ENCODE data around the gene SEMA5A. TPM values are rescaled to one million over a fixed set of nuclear protein-coding genes. Genes with fewer than 3 reads are reported as not detected.

Gene SEMA5A
- total and polyA plus RNA-seq, 7 experiments from 2014 or later = 0.25 to 0.98 (median 0.46) TPM; not detected in 1

DNA sequence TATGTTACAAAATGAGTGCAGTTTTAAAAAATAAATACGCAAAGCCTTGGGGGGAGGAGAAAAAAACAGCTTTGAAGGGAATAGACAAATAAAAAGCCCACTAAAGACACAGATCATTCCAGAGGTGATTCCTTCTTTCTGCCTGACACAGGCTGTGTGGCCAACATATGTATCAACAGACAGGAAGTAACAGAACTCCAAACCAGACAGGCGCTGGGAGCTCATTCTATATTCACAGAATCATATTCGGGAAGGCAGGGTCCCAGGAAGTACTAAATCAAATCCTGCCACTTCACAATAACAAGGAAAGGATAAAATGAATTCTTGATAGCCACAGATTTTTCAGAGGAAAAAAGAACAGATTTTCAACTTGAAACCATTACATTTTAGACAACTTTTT is 62.1 kb downstream of the SEMA5A start:
- H3K4me1 Mint-ChIP-seq = no peaks in the 10 kb centered on the region
- no peaks in the 10 kb centered on the region for H3K4me1 ChIP-seq (ENCODE audit: control insufficient read depth in 2 of 2, insufficient read depth in 2 of 2, low read length in 2 of 2)
- no peak overlapping the region for H3K4me3 ChIP-seq (ENCODE audit: low read length)
- no peaks in the 10 kb centered on the region for H3K36me3 ChIP-seq (ENCODE audit: control insufficient read depth in 2 of 3, insufficient read depth in 3 of 3, low read length in 3 of 3)
- H3K36me3 Mint-ChIP-seq = peaks cover 0 to 5% (median 0%) of the 10 kb centered on the region in 5 donors
- ChIA-PET POLR2A (no interaction called here), CTCF (no interaction called here)
- peaks cover 0 to 4% (median 0%) of the 10 kb centered on the region in 5 donors for H3K27me3 Mint-ChIP-seq
- ATAC-seq (no peak), DNase-seq (no peak)
- H3K27ac Mint-ChIP-seq = no peak overlapping the region
- H3K27me3 ChIP-seq (ENCODE audit: control insufficient read depth in 2 of 2, insufficient read depth in 2 of 2, low read length in 2 of 2) = no peaks in the 10 kb centered on the region
- peaks cover 0 to 25% (median 7%) of the 10 kb centered on the region in 11 donors for H3K9me3 Mint-ChIP-seq
- H3K9me3 ChIP-seq (ENCODE audit: control insufficient read depth in 2 of 3, low read length in 3 of 3) = no peaks in the 10 kb centered on the region
- no peak overlapping the region for H3K4me3 Mint-ChIP-seq
- intact Hi-C loops (cut with micrococcal nuclease) = no loop called here
- no peak overlapping the region for H3K27ac ChIP-seq (ENCODE audit: low read depth, low read length)

DNA sequence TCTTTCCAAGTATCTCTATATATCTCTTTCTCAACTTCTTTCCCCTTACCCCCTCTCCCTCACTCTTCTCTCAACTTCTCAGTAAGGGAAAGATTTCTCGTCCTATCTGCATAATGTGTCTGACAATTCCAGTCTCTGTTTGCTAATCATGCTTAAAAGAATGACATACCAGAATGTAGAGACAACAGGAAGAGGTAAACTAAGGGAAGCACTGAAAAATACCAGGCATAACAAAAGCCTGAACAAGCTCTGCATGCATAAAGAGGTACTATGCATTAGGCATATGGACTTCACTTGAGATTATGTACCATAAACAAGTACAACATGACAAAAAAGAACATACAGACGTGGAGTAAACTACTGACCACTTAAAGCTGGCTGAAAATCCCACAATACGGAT is 62.6 kb downstream of the SEMA5A start:
- intact Hi-C loops (cut with micrococcal nuclease) = no loop called here
- no peak overlapping the region for H3K27ac ChIP-seq (ENCODE audit: low read depth, low read length)

DNA sequence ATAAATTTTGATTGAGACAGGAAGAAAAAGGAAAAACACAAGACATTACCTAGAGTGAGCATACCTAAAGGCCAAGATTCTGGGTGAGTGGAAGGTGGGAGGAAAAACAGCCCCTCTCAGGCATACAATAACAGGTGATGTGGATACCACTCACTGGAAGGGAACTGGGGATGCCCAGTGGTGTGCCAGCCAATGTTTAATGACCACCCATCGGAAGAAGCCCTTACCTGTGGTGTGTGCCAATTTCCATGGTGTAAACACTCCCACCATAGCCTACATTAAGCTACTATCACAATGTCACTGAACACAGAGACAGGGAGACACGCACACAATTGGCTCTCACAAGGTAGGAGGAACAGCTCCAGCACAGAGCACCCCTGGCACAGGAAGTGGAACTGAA is 63.5 kb downstream of the SEMA5A start:
- ChIA-PET POLR2A (no interaction called here), CTCF (no interaction called here)
- no peak for DNase-seq
- peaks cover 0 to 3% (median 0%) of the 10 kb centered on the region in 5 donors for H3K27me3 Mint-ChIP-seq
- no peak overlapping the region for H3K4me3 Mint-ChIP-seq
- Histone ChIP-seq H3K4me3 (ENCODE audit: low read length) (no peak overlapping the region), H3K4me1 (ENCODE audit: control insufficient read depth in 2 of 2, insufficient read depth in 2 of 2, low read length in 2 of 2) (no peaks in the 10 kb centered on the region), H3K9me3 (ENCODE audit: control insufficient read depth in 2 of 3, low read length in 3 of 3) (peaks cover 0 to 8% (median 0%) of the 10 kb centered on the region in 3 experiments), H3K27ac (ENCODE audit: low read depth, low read length) (no peak overlapping the region), H3K36me3 (ENCODE audit: control insufficient read depth in 2 of 3, insufficient read depth in 3 of 3, low read length in 3 of 3) (no peaks in the 10 kb centered on the region), H3K27me3 (ENCODE audit: control insufficient read depth in 2 of 2, insufficient read depth in 2 of 2, low read length in 2 of 2) (no peaks in the 10 kb centered on the region)
- ATAC-seq = no peak
- intact Hi-C loops (cut with micrococcal nuclease) = no loop called here
- no peaks in the 10 kb centered on the region for H3K4me1 Mint-ChIP-seq
- no peak overlapping the region for H3K27ac Mint-ChIP-seq
- H3K9me3 Mint-ChIP-seq = peaks cover 0 to 34% (median 14%) of the 10 kb centered on the region in 11 donors
- peaks cover 0 to 5% (median 0%) of the 10 kb centered on the region in 5 donors for H3K36me3 Mint-ChIP-seq

More for the DNA sequence above, 62.6 kb downstream of the SEMA5A start:
- H3K9me3 ChIP-seq (ENCODE audit: control insufficient read depth in 2 of 3, low read length in 3 of 3) = peaks cover 0 to 2% (median 0%) of the 10 kb centered on the region in 3 experiments
- POLR2A ChIA-PET = no interaction called here
- no peaks in the 10 kb centered on the region for H3K36me3 ChIP-seq (ENCODE audit: control insufficient read depth in 2 of 3, insufficient read depth in 3 of 3, low read length in 3 of 3)
- peaks cover 0 to 5% (median 0%) of the 10 kb centered on the region in 5 donors for H3K36me3 Mint-ChIP-seq
- peaks cover 0 to 4% (median 0%) of the 10 kb centered on the region in 5 donors for H3K27me3 Mint-ChIP-seq
- no peak for ATAC-seq
- no peak overlapping the region for H3K4me3 Mint-ChIP-seq
- H3K27me3 ChIP-seq (ENCODE audit: control insufficient read depth in 2 of 2, insufficient read depth in 2 of 2, low read length in 2 of 2) = no peaks in the 10 kb centered on the region
- no peak for DNase-seq
- H3K4me1 ChIP-seq (ENCODE audit: control insufficient read depth in 2 of 2, insufficient read depth in 2 of 2, low read length in 2 of 2) = no peaks in the 10 kb centered on the region
- H3K4me3 ChIP-seq (ENCODE audit: low read length) = no peak overlapping the region
- no peak overlapping the region for H3K27ac Mint-ChIP-seq
- H3K9me3 Mint-ChIP-seq = peaks cover 0 to 30% (median 10%) of the 10 kb centered on the region in 11 donors
- CTCF ChIA-PET = no interaction called here
- no peaks in the 10 kb centered on the region for H3K4me1 Mint-ChIP-seq

DNA sequence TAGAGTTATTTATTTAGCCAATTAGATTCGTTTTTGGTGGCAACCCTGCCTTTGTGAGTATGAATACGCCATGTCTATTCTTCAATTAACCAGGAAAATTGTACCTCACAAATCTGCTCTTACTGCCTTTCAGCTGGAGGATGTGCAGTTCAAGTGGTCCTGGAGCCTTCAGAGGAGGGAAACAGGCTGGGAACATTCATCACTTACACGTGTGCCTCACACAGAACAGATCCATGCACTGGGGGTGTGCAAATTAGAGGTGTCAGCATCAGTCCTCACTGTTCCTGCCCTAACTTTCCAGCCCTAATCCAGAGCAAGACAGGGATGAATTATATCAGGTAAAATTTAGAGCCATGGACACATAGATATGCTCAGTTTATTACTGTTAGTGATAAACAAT is 65.4 kb downstream of the SEMA5A start:
- H3K9me3 Mint-ChIP-seq = peaks cover 8 to 41% (median 18%) of the 10 kb centered on the region in 11 donors
- H3K27ac Mint-ChIP-seq = no peak overlapping the region
- H3K4me3 Mint-ChIP-seq = no peak overlapping the region
- no peaks in the 10 kb centered on the region for H3K4me1 Mint-ChIP-seq
- CTCF ChIA-PET = no interaction called here
- Histone ChIP-seq H3K4me3 (ENCODE audit: low read length) (no peak overlapping the region), H3K27me3 (ENCODE audit: control insufficient read depth in 2 of 2, insufficient read depth in 2 of 2, low read length in 2 of 2) (no peaks in the 10 kb centered on the region), H3K36me3 (ENCODE audit: control insufficient read depth in 2 of 3, insufficient read depth in 3 of 3, low read length in 3 of 3) (no peaks in the 10 kb centered on the region), H3K9me3 (ENCODE audit: control insufficient read depth in 2 of 3, low read length in 3 of 3) (peaks cover 0 to 8% (median 0%) of the 10 kb centered on the region in 3 experiments), H3K27ac (ENCODE audit: low read depth, low read length) (no peak overlapping the region), H3K4me1 (ENCODE audit: control insufficient read depth in 2 of 2, insufficient read depth in 2 of 2, low read length in 2 of 2) (no peaks in the 10 kb centered on the region)
- POLR2A ChIA-PET = no interaction called here
- intact Hi-C loops (cut with micrococcal nuclease) = no loop called here
- H3K27me3 Mint-ChIP-seq = no peaks in the 10 kb centered on the region
- ATAC-seq (no peak), DNase-seq (no peak)
- H3K36me3 Mint-ChIP-seq = peaks cover 0 to 9% (median 0%) of the 10 kb centered on the region in 5 donors

DNA sequence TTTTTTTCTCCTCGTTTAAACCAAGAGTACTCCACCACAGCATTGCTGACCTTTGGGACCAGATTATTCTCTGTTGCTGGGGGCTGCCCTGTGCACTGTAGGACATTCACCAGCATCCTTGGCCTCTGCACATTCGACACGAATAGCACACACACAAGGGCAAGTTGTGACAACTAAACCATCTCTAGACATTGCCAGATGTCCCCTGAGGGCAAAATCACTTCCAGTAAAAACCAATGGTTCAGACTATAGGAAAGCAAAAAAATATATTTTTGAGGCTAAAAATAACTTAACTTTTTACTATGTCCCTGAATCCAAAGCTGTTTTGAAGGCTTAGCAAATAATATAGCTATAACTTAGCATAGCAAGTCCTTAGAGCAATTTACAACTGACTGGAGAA is 65.9 kb downstream of the SEMA5A start:
- H3K4me1 Mint-ChIP-seq = no peaks in the 10 kb centered on the region
- Histone ChIP-seq H3K4me3 (ENCODE audit: low read length) (no peak overlapping the region), H3K4me1 (ENCODE audit: control insufficient read depth in 2 of 2, insufficient read depth in 2 of 2, low read length in 2 of 2) (no peaks in the 10 kb centered on the region), H3K27me3 (ENCODE audit: control insufficient read depth in 2 of 2, insufficient read depth in 2 of 2, low read length in 2 of 2) (no peaks in the 10 kb centered on the region), H3K27ac (ENCODE audit: low read depth, low read length) (no peak overlapping the region), H3K9me3 (ENCODE audit: control insufficient read depth in 2 of 3, low read length in 3 of 3) (peaks cover 0 to 8% (median 0%) of the 10 kb centered on the region in 3 experiments), H3K36me3 (ENCODE audit: control insufficient read depth in 2 of 3, insufficient read depth in 3 of 3, low read length in 3 of 3) (no peaks in the 10 kb centered on the region)
- no peak for ATAC-seq
- no peak overlapping the region for H3K27ac Mint-ChIP-seq
- CTCF ChIA-PET = no interaction called here
- H3K36me3 Mint-ChIP-seq = peaks cover 0 to 9% (median 0%) of the 10 kb centered on the region in 5 donors
- peaks cover 8 to 41% (median 19%) of the 10 kb centered on the region in 11 donors for H3K9me3 Mint-ChIP-seq
- no peak for DNase-seq
- H3K27me3 Mint-ChIP-seq = no peaks in the 10 kb centered on the region
- intact Hi-C loops (cut with micrococcal nuclease) = no loop called here
- POLR2A ChIA-PET = no interaction called here
- H3K4me3 Mint-ChIP-seq = no peak overlapping the region

DNA sequence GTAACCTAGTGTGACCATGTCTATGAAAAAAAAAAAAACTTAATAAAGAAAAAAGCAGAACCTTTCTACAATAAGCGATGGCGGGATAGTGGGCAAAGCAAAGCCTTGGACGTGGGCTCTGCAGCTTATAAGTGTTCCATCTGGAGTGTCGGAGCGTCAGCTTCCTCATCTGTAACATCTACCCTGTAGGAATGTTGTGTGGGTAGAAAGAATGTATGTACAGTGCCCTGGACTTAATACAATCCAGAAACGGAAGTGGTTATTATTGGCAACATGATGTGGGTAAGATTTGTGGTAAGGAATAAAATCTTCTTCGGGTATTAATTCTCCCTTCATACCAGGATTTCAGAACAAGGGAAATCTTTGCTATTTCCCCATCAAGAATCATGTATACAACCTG is 66.5 kb downstream of the SEMA5A start:
- H3K27me3 ChIP-seq (ENCODE audit: control insufficient read depth in 2 of 2, insufficient read depth in 2 of 2, low read length in 2 of 2) = no peaks in the 10 kb centered on the region
- H3K36me3 ChIP-seq (ENCODE audit: control insufficient read depth in 2 of 3, insufficient read depth in 3 of 3, low read length in 3 of 3) = no peaks in the 10 kb centered on the region
- ATAC-seq = no peak
- ChIA-PET POLR2A (no interaction called here), CTCF (no interaction called here)
- H3K4me3 ChIP-seq (ENCODE audit: low read length) = no peak overlapping the region
- no peak overlapping the region for H3K4me3 Mint-ChIP-seq
- H3K27ac Mint-ChIP-seq = no peak overlapping the region
- H3K4me1 ChIP-seq (ENCODE audit: control insufficient read depth in 2 of 2, insufficient read depth in 2 of 2, low read length in 2 of 2) = no peaks in the 10 kb centered on the region
- H3K27me3 Mint-ChIP-seq = no peaks in the 10 kb centered on the region
- intact Hi-C loops (cut with micrococcal nuclease) = no loop called here
- no peak overlapping the region for H3K27ac ChIP-seq (ENCODE audit: low read depth, low read length)
- DNase-seq = no peak
- peaks cover 8 to 41% (median 19%) of the 10 kb centered on the region in 11 donors for H3K9me3 Mint-ChIP-seq
- H3K36me3 Mint-ChIP-seq = peaks cover 0 to 9% (median 0%) of the 10 kb centered on the region in 5 donors
- peaks cover 0 to 8% (median 0%) of the 10 kb centered on the region in 3 experiments for H3K9me3 ChIP-seq (ENCODE audit: control insufficient read depth in 2 of 3, low read length in 3 of 3)
- H3K4me1 Mint-ChIP-seq = no peaks in the 10 kb centered on the region

DNA sequence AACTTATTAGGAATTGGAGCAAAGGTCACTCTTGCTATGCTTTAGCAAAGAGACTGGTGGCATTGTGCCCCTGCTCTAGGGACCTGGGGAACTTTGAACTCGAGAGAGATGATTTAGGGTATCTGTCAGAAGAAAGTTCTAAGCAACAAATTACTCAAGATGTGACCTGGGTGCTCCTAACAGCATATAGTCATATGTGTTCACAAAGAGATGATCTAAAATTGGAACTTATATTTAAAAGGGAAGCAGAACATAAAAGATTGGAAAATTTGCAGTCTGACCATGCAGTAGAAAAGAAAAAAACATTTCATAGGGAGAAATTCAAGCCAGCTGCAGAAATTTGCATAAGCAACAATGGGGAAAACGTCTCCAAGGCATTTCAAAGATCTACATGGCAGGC is 68.3 kb downstream of the SEMA5A start:
- no peak overlapping the region for H3K4me3 Mint-ChIP-seq
- peaks cover 0 to 9% (median 0%) of the 10 kb centered on the region in 5 donors for H3K36me3 Mint-ChIP-seq
- H3K27me3 ChIP-seq (ENCODE audit: control insufficient read depth in 2 of 2, insufficient read depth in 2 of 2, low read length in 2 of 2) = no peaks in the 10 kb centered on the region
- no peak overlapping the region for H3K27ac Mint-ChIP-seq
- no peaks in the 10 kb centered on the region for H3K4me1 ChIP-seq (ENCODE audit: control insufficient read depth in 2 of 2, insufficient read depth in 2 of 2, low read length in 2 of 2)
- peaks cover 0 to 8% (median 0%) of the 10 kb centered on the region in 3 experiments for H3K9me3 ChIP-seq (ENCODE audit: control insufficient read depth in 2 of 3, low read length in 3 of 3)
- no peaks in the 10 kb centered on the region for H3K36me3 ChIP-seq (ENCODE audit: control insufficient read depth in 2 of 3, insufficient read depth in 3 of 3, low read length in 3 of 3)
- H3K9me3 Mint-ChIP-seq = peaks cover 7 to 36% (median 23%) of the 10 kb centered on the region in 11 donors
- POLR2A ChIA-PET = no interaction called here
- H3K4me3 ChIP-seq (ENCODE audit: low read length) = no peak overlapping the region
- no peaks in the 10 kb centered on the region for H3K4me1 Mint-ChIP-seq
- H3K27me3 Mint-ChIP-seq = no peaks in the 10 kb centered on the region
- no peak for ATAC-seq
- DNase-seq = no peak
- CTCF ChIA-PET = no interaction called here
- H3K27ac ChIP-seq (ENCODE audit: low read depth, low read length) = no peak overlapping the region
- intact Hi-C loops (cut with micrococcal nuclease) = no loop called here
